Measurements from ENCODE around the gene KRTAP2-1.

DNA sequence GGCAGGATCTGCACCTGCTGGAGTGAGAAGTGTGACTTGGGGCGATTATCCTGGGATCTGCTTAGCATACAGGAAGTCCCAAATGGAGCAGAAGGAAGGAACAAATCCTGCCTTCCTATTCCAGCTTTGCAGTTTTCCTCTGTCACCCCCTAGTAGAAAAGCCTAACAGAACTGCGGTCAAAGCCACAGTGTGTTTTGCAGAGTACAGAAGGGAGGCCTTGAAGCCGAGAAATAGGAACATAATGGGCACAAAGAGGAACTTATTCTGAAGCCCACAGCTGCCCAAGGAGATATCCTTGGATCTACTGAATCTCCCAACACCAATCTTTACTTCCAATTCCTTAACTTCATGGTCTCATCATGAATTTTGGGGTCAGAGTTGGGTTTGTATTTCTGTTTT is 28.6 kb downstream of the KRTAP2-1 start:
- TF ChIP-seq SP1 (IDR thresholded peaks at IDR 0.05; ENCODE audit: low read depth, low read length): no peak
- TF ChIP-seq, protein P1, sequence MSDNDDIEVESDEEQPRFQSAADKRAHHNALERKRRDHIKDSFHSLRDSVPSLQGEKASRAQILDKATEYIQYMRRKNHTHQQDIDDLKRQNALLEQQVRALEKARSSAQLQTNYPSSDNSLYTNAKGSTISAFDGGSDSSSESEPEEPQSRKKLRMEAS (IDR thresholded peaks at IDR 0.05): no peak
- no peak for TF ChIP-seq JUN (IDR thresholded peaks at IDR 0.05; ENCODE audit: low read depth, low read length)
- TF ChIP-seq POLR2AphosphoS5 (IDR thresholded peaks at IDR 0.05; ENCODE audit: low read depth, low read length): no peak
- no peak for TF ChIP-seq PHF8 (conservative IDR thresholded peaks at IDR 0.05; ENCODE audit: low read depth, low read length)
- TF ChIP-seq, protein P2, sequence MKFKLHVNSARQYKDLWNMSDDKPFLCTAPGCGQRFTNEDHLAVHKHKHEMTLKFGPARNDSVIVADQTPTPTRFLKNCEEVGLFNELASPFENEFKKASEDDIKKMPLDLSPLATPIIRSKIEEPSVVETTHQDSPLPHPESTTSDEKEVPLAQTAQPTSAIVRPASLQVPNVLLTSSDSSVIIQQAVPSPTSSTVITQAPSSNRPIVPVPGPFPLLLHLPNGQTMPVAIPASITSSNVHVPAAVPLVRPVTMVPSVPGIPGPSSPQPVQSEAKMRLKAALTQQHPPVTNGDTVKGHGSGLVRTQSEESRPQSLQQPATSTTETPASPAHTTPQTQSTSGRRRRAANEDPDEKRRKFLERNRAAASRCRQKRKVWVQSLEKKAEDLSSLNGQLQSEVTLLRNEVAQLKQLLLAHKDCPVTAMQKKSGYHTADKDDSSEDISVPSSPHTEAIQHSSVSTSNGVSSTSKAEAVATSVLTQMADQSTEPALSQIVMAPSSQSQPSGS (IDR thresholded peaks at IDR 0.05; ENCODE audit: low read length): no peak
- no peak for TF ChIP-seq KDM5A (IDR thresholded peaks at IDR 0.05; ENCODE audit: low read length)

All from H1 (cell line).